NCI-H345 treated with DMSO at 0.1 percent for 48 hours (cell line): ENCODE measurements around the gene RPTOR.

Source experiments
- DNase-seq: peaks from one replicate; lab custom pipeline; 2025; ENCODE audit not compliant: unreplicated experiment; lab: John Stamatoyannopoulos, UW

RPTOR gene

DNA sequence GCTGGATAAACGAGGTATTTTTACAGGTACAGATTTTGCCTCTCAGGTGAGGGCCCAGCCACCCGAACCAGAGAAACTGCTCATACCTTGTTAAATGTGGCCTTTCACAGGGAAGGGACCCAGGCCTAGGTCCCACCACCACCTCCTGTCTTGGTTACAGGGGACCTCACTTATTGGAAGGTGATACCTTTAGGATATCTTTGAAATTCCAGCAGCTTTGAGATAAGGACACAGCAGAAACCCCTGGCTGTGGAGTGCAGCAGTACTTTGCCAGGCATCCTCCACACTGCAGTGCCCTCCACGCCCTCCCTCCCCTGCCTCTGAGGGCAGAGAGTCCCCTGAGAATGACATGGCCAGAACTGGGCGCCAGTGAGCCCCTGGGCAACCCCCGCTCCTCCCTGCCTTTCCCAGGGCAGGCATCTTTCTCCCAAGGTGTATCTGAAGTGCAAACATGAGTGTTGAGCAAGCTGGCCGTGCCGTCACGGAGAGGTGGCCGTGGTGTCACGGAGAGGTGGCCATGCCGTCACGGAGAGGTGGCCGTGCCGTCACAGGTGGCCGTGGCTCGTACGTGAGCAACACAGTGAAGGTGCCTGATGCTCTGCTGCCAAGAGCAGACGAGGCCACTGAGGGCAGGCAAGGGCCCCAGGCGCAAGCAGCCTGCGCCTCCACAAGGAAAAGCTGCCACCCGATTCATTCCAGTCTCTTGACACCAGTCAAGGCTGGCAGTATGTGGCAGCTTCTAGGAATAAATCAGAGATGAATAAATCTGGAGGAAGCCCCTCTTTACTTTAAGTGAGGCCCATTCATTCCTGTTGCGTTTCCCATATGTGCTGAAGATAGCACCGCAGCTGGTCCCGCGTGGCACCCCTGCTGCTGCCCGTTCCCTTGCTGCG, 312.5 kb downstream of the RPTOR start:
- no peak for DNase-seq

DNA sequence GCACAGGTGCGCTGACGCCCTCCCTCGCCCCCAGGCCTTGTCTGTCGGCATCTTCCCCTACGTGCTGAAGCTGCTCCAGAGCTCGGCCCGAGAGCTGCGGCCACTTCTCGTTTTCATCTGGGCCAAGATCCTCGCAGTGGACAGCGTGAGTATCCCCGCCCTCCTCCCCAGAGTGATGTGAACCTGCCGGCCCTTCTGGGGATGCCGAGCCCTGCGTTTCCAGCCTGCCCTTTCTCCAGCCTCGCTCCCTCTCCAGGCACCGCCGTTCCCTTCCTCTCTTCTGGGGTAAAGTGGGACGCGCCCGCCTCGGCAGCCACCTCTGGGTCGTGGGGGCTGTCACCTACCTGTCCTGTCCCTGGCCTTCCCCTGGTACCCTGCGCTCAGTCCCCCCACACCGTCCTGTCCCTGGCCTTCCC, 313.1 kb downstream of the RPTOR start:
- no peak for DNase-seq

DNA sequence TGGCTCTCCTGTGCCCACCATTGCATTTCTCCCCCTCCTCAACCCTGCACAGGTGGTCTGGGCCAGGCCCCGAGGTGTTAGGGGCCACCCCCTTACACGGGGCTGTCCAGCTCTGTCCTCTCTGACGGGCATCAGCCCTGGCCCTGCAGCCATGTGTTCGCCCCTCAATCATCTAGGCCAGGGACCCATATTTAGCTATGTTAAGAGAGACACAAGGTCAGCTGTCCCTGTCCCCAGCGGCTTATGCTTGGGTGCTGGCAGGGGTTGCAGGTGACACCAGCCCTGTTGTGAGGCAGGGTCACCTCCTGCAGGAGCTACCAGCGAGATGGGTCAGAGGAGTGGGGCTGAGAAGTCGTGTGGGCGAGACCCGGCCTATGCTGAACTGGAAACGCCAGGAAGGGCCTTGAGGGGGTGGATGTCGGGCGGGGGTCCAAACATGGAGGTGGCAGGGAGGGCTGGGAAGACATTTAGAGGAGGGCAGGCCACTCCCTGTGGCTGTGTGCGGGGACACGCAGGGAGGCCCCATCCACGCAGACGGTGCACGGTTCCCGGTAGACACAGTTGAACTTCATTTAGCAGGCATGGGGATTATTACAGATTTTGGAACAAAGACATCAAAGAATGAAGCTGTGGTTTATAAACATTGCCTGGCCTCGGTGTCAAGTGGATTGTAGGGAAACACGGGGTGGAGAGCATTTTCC, 313.8 kb downstream of the RPTOR start:
- no peak for DNase-seq

DNA sequence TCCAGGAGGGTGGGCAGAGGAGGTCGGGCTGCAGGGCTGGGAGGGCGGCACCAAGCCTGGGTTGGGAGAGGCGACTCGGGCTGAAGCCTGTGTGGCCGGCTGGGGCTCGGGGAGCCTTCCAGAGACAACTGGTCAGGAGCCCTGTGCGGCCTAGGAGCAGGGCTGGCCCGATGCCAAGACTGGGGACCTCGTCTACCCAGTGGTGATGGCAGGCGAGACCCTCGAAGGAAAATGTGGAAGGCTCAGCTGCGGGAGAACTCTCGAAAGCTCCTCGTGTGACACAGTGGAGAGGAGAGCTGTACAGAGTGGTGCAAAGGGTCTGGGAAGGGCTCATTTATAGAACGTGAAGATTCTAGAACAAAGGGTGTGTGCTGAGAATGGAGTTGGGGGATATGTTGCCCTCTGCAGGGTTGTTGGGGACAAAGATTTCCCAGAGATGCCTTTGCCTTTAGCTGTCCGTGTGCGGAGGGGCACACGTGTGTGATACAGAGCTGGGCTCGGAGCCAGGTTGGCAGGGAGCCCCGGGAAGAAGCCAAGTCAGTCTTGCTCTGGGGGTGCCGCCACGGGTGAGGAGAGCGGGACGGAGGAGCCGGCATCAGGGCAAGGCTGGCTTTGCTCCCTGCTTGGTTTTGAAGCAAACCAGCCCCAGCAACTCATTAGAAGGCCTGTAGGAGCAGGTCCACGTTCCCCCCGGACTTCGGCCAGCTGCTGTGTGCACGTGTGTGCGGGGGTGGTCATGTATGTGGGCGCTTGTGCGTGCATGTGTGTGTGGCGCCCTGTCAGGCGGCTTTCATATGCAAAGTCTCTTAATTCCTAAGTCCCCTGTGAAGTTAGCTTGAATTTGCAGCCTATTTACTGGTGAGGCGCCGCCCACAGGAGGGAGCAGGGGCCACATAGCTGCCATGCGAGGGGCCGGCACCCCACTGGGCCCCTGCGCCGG, 314.6 kb downstream of the RPTOR start:
- peak; percentile 23 for DNase-seq

DNA sequence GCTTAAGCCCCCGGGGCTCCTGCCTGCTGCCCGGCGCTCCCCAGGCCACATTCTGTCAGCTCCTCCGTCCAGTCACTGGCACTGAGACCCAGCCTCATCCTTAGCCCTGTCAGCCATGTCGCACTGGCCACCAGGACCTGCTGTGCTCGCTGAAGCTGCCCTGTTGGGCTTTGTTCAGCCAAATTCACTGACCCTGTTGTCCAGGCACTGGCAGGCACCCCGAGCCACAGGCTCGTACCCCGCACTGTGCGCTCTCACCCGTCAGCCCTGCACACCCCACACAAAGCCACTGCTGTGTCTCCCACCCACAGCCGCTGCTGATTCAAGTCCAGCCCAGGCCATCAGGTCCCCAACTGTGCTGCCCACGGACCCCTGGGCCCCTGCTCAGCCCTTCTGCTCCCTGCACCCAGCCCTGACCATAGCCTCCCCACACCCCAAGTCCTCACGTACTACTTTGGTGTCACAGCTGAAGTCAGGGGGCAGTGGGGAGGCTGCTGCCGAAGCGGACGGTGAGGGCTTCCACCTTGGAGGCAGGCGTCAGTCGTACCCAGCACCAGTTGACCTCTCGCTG, 315.5 kb downstream of the RPTOR start:
- DNase-seq: no peak

DNA sequence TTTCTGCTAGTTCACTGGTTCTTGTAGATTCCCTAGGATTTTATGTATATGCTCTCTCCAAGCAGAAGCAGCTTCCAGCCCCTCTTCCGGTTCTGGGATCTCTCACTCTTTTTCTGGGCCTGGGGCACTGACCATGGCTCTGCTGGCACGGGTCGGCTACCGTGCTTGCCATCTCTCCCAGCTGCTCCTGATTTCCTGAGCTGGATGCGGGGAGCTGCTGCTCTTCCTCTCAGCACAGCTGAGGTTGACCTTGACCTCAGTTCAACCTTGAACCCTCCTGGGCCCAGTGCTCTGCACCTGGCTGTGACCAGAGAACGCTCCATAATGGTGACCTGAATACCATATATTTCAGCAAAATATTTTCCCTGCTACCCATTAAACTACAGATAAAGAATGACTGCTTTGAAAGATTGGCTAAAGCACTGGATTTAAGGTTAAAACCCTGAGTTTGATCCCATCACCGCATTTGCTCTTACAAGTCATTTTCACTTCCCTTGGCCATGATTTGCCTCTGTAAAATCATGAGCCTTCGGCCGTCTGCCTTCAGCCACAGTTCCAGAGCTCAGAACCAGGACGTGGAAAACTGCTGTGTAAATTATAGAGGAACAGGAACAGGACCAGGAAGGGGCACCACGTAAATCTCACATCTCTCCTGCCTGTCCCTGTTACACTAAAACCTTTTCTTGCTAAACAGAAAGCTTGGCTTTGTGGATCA, 316.2 kb downstream of the RPTOR start:
- no peak for DNase-seq

DNA sequence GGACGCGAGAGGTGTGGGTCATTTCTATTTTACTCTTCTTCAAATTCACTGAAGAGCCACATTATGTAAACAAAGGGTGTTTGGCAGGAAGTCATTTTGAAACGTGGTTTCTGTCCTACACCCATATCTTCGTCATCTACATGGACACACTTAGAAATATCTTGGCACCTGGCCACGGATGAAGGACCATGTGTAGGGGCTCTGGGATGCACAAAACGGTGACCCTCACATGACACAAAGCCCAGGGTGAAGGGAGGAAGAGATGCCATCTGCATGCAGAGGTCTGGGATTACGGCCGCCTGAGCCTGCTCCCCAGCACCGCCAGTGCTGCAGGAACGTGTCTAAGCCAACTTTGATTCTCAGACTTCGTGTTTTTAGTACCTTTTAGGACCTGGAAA, 316.8 kb downstream of the RPTOR start:
- DNase-seq: no peak

DNA sequence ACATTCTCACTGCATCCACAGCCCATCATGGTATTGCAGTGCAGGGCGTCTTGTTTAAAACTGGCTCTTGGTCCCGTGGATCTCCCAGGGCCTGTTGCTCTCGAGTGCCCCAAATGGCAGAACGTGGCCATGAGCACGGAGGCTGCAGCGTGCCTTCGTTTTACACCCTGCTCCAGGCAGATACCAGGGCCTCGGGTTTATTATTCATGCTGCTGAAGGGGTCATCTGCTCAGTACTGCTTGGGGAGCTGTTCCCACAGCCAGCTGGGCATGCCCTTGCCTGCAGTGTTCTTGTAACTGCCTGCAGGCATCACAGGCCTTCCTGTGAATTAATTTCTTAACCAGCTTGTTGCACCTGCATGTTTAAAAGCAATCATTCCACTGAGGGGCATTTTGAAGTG, 317.3 kb downstream of the RPTOR start:
- peak; percentile 98 for DNase-seq

DNA sequence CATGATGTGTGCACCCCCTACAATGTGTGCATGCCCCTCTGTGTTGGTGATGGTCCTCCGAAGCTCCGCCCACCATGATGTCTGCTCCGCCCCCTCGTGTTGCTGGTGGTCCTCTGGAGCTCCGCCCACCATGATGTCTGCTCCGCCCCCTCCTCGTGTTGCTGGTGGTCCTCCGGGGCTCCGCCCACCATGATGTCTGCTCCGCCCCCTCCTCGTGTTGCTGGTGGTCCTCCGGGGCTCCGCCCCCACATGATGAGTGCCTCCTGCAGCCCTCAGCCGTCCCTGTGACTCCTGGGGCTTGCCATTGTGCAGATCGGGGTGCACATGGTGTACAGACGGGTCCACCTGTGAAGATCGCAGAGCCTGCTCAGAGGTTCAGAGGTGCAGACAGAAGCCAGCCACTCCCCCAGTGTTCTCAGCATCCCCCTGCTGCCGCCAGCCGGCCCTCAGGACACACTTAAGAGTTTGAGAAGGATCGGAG, 317.9 kb downstream of the RPTOR start:
- DNase-seq: no peak

DNA sequence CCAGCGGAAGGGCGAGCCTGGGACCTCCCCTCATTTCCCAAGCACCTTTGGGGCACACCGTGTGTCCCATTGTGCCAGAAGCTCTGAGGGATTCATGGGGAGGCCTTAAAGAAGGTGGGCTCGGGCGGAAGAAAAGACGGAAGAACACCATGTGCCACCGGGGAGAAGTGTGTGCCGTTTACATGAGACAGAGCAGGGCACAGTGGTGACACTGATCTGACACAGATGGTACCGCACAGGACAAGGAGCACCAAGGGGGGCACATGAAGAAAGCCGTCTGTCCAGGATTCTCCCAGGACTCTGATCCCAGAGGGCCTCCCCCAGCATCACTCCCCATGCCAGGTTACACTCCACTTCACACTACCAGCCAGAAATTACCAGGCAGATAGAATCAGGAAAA, 318.3 kb downstream of the RPTOR start:
- DNase-seq: no peak

DNA sequence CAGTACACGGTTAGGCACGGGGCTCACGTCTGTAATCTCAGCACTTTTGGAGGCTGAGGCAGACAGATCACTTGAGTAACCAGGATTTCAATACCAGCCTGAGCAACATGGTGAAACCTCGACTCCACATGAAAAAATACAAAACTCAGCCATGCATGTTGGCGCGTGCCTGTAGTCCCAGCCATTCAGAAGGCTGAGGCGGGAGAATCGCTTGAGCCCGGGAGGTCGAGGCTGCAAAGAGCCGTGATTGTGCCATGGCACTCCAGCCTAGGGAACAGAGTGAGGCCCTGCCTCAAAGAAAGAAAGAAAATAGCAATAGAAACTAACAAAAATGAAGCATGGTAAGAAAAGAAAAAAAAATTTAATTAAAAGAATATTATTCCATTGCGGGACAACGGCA, 319.0 kb downstream of the RPTOR start:
- no peak for DNase-seq

DNA sequence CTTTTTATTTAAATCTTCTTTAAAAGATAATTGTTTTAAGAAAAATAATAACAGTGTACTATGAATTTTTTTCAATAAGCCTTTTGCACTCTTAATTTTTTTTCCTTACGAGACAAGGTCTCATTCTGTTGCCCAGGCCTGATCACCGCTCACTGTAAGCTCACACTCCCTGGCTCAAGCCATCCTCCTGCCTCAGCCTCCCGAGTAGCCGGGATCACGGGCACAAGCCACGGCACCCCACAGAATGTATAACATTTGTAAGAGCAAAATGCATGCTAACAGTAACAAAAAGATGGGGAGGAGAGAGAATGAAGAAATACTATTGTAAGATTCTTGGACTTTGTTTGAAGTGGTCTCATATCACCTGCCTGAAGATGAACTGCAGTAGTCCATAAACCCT, 320.1 kb downstream of the RPTOR start:
- no peak for DNase-seq

DNA sequence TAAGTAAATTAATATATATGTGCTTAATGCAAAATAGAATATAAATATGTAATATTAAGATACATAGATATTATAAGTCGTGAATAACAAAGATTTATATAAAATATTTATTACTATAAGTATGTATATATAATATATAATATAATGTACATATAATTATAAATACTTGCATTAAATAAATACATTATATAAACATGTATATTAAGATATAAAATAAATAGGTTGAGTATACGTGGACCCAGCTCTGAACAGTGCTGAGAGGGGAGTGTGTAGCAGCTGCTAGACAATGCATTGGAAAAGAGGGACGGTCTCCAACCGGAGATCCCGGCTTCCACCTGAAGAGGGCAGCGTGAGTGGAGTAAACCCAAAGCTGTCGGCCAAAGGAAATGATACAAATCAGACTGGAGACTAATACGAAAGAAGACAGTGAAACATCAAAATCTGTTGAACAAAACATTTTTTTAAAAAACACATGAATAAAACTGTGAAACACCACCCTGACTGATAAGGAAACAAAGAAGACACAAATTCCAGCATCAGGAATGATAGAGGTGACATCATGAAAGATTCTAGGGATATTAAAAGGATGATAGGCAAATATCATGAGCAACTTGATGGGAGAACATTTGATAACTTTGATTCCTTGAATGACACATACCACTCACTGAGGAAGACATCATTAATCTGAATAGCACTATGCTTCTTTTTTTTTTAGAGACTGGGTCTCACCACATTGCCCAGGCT, 321.6 kb downstream of the RPTOR start:
- DNase-seq: peak; percentile 80

DNA sequence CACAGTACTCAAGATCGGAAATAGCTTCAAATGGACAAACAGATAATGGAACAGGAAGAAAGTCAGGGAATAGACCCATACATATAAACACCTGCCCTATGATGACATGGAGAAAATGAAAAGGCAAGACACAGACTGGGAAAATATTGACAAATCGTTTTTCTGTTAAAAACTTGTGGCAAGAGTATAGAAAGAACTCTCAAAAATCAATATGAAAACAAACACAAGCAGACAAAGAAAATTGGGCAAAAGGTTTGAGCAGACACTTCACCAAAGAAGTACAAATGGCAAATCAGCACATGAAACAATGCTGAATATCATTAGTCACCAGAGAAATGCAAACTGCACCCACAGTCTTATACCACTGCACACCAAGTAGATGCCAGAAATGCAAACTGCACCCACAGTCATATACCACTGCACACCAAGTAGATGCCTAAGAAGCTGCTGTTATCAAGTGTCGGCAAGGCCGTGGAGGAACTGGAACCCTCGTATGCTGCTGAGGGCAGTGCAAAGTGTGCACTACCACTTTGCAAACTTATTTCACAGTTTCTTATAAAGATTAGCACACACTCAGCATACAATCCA, 323.5 kb downstream of the RPTOR start:
- no peak for DNase-seq

DNA sequence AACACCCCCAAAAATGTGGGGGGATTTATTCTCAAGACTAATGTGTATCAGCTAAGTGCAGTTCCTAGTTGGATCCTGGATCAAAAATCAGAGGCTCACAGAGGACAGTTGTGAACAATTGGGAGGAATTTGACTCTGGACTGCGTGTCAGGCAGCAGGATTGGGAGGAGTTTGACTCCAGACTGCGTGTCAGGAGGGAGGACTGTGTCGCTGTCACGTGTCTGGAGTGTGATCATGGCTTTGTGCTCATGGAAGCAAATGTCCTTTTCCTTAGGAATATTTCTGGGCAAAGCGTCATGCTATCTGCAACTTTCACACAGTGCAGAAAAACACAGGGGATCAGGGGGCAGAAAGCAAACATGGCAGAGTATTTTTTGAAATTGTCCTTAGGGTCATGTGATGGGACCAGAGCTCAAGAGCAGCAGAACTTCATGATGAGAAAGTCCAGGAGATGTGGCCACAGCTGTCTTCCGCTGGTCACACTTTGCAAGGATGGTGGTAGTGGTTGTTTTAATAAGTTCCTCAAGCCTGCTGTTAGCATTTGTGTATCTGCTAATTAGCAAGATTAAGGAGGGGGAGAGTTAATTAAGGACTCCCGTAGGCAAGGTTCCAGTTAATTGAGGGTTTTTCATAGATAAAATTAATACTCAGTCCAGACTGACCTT, 325.0 kb downstream of the RPTOR start:
- no peak for DNase-seq

DNA sequence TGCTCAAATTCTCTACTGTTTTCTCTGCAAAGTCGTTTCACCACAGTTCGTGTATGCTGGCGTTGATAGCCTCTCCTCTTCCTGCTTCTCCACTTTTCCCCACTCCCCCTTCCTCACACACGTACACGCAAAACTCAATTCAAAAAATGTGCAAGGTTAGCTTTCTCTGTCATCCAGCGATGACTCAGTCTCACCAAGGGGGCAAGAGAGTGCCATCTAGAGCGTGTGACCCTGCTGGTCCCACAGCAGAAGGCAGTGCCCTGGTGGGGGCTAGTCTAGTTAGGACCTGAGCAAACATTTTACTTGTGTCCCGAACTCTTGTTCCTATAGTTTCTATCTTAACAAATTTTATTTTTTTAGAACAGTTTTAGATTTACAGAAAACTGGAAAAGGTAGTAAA, 325.8 kb downstream of the RPTOR start:
- DNase-seq: no peak

DNA sequence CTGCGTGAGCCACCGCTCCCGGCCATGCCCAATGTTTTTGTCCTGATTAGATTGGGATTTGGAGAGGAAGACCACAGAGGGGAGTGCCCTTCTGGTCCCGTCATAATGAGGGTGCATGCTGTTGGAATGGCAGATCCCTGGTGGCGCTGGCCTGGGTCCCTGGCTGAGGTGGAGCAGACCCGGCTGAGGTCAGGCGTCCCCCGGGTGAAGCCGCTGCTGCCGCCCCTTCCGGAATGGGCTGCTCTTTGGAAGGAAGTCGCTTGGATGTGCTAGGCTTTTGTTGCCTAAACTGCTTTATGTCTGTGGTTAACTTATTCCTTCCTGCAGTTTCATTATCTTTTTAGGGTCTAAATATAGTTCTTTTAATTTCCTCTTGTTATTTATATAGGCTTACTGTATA, 326.7 kb downstream of the RPTOR start:
- DNase-seq: no peak

DNA sequence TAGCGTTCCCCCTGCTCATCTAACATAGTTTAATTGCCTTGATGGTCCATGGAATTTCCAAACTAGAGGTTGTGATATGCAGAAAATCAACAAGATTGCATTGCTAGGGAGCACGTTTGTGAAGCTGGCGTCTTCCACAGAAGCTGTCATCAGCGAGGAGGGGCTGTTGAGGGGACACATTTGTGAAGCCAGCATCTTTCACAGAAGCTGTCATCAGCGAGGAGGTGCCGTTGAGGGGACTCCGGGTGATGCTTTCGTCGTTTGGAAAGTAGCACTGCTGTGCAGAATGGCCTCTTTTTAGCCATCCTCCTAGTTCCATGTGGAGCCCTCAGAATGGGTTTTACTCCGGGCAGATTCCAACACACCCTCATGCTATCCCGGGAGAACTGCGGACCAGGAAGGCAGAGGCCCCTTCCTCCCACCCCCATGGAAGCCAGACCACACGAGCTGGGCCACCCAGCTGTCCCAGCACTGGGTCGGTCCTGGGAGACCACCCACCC, 327.4 kb downstream of the RPTOR start:
- no peak for DNase-seq
